Naive B cell (primary cell): ENCODE results near the gene B9D2. TPM values are rescaled to one million over a fixed set of nuclear protein-coding genes. Genes with fewer than 3 reads are reported as not detected.
A peak's percentile ranks its signal among the peaks of the same experiment; 100 is the strongest.

Source experiments
- ATAC-seq, 2 donors: fragments of 150-1000 bp; cut with Tn5 transposase; 2 replicates each; pipeline ENCODE4 v1.10.0; 2021; ENCODE audit warnings: low read depth in 2 of 2, mild to moderate bottlenecking in 2 of 2, moderate library complexity in 2 of 2
- DNase-seq: peaks from one replicate; pipeline ENCODE4 v3.0.0; 2022
- H3K27ac Mint-ChIP-seq, 6 donors: one replicate each; pipeline ENCODE4 v1.8.0; 2020 to 2022; ENCODE audit warnings: mild to moderate bottlenecking in 6 of 6, mixed read lengths in 6 of 6, moderate library complexity in 5 of 6, inconsistent platforms in 2 of 6
- H3K27me3 Mint-ChIP-seq, 3 donors: one replicate each; pipeline ENCODE4 v1.8.0; 2021 to 2022; ENCODE audit warnings: mixed read lengths in 3 of 3, mild to moderate bottlenecking in 1 of 3
- H3K36me3 Mint-ChIP-seq, 2 donors: one replicate each; pipeline ENCODE4 v1.8.0; 2020 to 2022; ENCODE audit warnings: mixed read lengths in 2 of 2, inconsistent platforms in 1 of 2, mild to moderate bottlenecking in 1 of 2
- H3K4me1 Mint-ChIP-seq, 3 donors: one replicate each; pipeline ENCODE4 v1.8.0; 2020 to 2022; ENCODE audit warnings: mixed read lengths in 3 of 3, inconsistent platforms in 1 of 3, mild to moderate bottlenecking in 1 of 3, moderate library complexity in 1 of 3
- H3K4me3 Mint-ChIP-seq, 8 donors: one replicate each; pipeline ENCODE4 v1.8.0; 2020 to 2022; ENCODE audit warnings: mild to moderate bottlenecking in 8 of 8, mixed read lengths in 8 of 8, moderate library complexity in 8 of 8, inconsistent platforms in 2 of 8
- H3K9me3 Mint-ChIP-seq, 7 donors: one replicate each; pipeline ENCODE4 v1.8.0; 2020 to 2022; ENCODE audit warnings: mixed read lengths in 7 of 7, mild to moderate bottlenecking in 5 of 7, inconsistent platforms in 2 of 7, moderate library complexity in 1 of 7
- polyA plus RNA-seq, 6 donors: library from polyadenylated mRNA; unstranded; fragments of 300-500 nt; fragmentation: Illumina TruSeq; gene quantifications; one replicate each; pipeline ENCODE4 v1.2.3, GENCODE V29; 2021; ENCODE audit warnings: low read depth in 6 of 6

Gene B9D2
- polyA plus RNA-seq, 6 donors from 2014 or later: 3.2 to 17.3 (median 14.3) TPM

DNA sequence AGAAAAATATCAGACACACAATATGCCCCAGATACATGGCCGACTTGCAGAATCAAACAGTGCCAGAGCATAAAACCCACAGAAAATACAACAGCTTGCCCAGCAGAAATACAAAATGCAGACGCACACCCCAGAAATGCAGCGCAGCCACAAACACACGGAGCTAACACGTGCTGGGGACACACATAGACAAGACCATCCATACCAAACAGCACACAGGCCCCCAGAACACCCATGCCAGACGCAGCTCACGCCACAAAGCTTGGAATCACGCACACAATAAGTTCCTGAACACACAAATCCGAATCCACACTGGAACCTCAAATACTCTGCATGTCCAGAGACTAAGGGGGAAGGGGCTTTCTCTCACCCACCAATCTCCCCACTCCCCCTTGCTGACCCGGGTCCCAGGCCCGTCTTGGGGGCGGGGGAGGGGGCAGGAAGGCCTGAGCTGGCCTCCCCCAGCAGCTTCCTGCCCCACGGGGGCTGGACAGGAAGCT lies 36.8 kb downstream of the B9D2 start:
- no peak for ATAC-seq

GRCh38 chr19:41325947-41326706 lies 37.8 kb downstream of the B9D2 start:
- peaks cover 67 to 77% (median 72%) of the 10 kb centered on the region in 3 donors for H3K4me1 Mint-ChIP-seq
- DNase-seq: peak; percentile 80
- peak; percentile 54 to 56 for ATAC-seq
- peak overlapping the region; percentile 64 to 91 (median 88) for H3K4me3 Mint-ChIP-seq
- H3K27me3 Mint-ChIP-seq: no peaks in the 10 kb centered on the region
- H3K27ac Mint-ChIP-seq: peak overlapping the region; percentile 93 to 98 (median 98)
- H3K9me3 Mint-ChIP-seq: no peaks in the 10 kb centered on the region
- H3K36me3 Mint-ChIP-seq: peaks cover 0 to 11% of the 10 kb centered on the region in 2 donors

More for the DNA sequence above, 36.8 kb downstream of the B9D2 start:
- Mint-ChIP-seq H3K27me3 (no peaks in the 10 kb centered on the region), H3K27ac (peak overlapping the region; percentile 93 to 98 (median 98)), H3K9me3 (no peaks in the 10 kb centered on the region), H3K4me1 (peaks cover 72 to 86% (median 77%) of the 10 kb centered on the region in 3 donors), H3K36me3 (peaks cover 5 to 21% of the 10 kb centered on the region in 2 donors), H3K4me3 (peak overlapping the region; percentile 64 to 91 (median 88))
- no peak for DNase-seq

GRCh38 chr19:41325640-41325946 lies 38.4 kb downstream of the B9D2 start:
- DNase-seq (no peak), ATAC-seq (no peak)
- no peaks in the 10 kb centered on the region for H3K9me3 Mint-ChIP-seq
- peaks cover 0 to 5% of the 10 kb centered on the region in 2 donors for H3K36me3 Mint-ChIP-seq
- peak overlapping the region in 4 of 8 donors; percentile 56 to 76 (median 74) for H3K4me3 Mint-ChIP-seq
- peaks cover 63 to 76% (median 74%) of the 10 kb centered on the region in 3 donors for H3K4me1 Mint-ChIP-seq
- peak overlapping the region; percentile 75 to 99 (median 98) for H3K27ac Mint-ChIP-seq
- no peaks in the 10 kb centered on the region for H3K27me3 Mint-ChIP-seq

- Mint-ChIP-seq H3K4me3 (peak overlapping the region; percentile 35 to 88 (median 74)), H3K27ac (peak overlapping the region; percentile 95 to 99 (median 98)), H3K9me3 (no peaks in the 10 kb centered on the region), H3K27me3 (no peaks in the 10 kb centered on the region), H3K4me1 (peaks cover 59 to 73% (median 70%) of the 10 kb centered on the region in 3 donors), H3K36me3 (peaks cover 0 to under 1% of the 10 kb centered on the region in 2 donors)
- ATAC-seq (no peak), DNase-seq (no peak)
Observed at GRCh38 chr19:41324921-41325639, 38.9 kb downstream of the B9D2 start.

DNA sequence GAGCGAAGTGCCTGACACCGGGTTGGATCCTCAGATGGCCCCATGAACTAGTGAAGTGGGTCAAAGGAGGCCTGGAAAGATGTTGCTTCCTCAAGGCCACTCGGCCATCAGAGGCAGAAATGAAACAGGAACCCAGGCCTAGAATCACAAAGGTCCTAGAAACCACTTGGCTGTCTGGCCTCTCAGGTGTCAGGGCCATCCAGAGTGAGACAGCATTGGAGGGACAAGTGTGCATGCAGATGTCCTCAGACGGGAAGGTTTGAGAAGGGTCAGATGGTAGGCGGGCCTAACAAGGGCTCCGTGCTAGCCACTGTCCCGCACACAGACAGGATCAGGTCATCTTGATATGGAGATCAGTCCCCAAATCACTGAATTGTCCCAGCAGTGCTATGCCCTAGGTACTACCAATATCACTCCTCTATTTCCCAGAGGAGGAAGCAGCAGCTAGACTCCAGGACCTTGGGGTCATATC lies 39.7 kb downstream of the B9D2 start:
- H3K36me3 Mint-ChIP-seq: no peaks in the 10 kb centered on the region
- ATAC-seq (no peak), DNase-seq (no peak)
- H3K27ac Mint-ChIP-seq: peak overlapping the region; percentile 15 to 99 (median 98)
- no peaks in the 10 kb centered on the region for H3K9me3 Mint-ChIP-seq
- H3K4me3 Mint-ChIP-seq: peak overlapping the region; percentile 29 to 88 (median 68)
- peaks cover 59 to 73% (median 70%) of the 10 kb centered on the region in 3 donors for H3K4me1 Mint-ChIP-seq
- H3K27me3 Mint-ChIP-seq: no peaks in the 10 kb centered on the region

DNA sequence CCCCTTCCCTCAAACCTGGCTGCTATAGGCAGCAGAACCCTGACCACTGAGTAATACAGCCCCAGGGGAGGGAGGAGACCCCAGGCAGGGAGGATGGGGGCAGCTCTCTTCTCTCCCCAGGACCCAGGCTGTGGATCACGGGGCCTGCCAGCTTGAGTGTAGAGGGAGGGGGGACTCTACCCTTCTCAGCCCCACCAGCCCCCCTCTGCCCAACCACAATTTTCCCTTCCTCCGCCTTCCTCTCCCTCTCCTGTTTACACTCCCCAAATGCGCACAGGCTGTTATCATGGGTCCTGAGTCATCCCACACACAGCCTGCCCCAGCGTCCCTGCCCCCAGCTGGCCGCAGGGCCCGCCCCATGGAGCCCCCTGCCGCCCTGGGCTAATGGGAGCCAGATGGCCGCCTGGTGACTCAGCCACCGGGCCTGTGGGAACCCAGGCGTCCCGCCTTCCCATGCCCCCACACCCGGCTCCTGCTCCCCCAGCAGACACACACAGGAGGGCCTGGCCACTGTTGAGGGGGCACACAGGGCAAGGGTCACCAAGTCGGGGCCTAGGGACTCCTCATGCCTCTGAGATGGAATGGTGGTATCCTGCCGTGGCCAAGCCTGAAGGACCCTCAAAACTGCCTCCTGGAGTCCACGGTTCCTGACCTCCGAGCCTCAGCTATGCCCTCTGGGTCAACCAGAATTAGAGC lies 40.4 kb downstream of the B9D2 start:
- Mint-ChIP-seq H3K4me1 (peaks cover 53 to 67% (median 63%) of the 10 kb centered on the region in 3 donors), H3K4me3 (peak overlapping the region in 2 of 8 donors; percentile 1 to 41)

GRCh38 chr19:41323023-41323422 lies 40.9 kb downstream of the B9D2 start:
- peak overlapping the region in 3 of 8 donors; percentile 44 to 72 (median 49) for H3K4me3 Mint-ChIP-seq
- H3K4me1 Mint-ChIP-seq: peaks cover 48 to 64% (median 62%) of the 10 kb centered on the region in 3 donors
- H3K9me3 Mint-ChIP-seq: no peaks in the 10 kb centered on the region
- ATAC-seq: no peak
- no peaks in the 10 kb centered on the region for H3K27me3 Mint-ChIP-seq
- peak overlapping the region; percentile 74 to 99 (median 94) for H3K27ac Mint-ChIP-seq
- no peaks in the 10 kb centered on the region for H3K36me3 Mint-ChIP-seq
- no peak for DNase-seq

More for the DNA sequence above, 40.4 kb downstream of the B9D2 start:
- H3K27me3 Mint-ChIP-seq: no peaks in the 10 kb centered on the region
- ATAC-seq (no peak), DNase-seq (no peak)
- H3K27ac Mint-ChIP-seq: peak overlapping the region; percentile 11 to 99 (median 98)
- no peaks in the 10 kb centered on the region for H3K9me3 Mint-ChIP-seq
- H3K36me3 Mint-ChIP-seq: no peaks in the 10 kb centered on the region

- DNase-seq (no peak), ATAC-seq (no peak)
- Mint-ChIP-seq H3K9me3 (no peaks in the 10 kb centered on the region), H3K4me3 (peak overlapping the region in 2 of 8 donors; percentile 20 to 25), H3K27ac (peak overlapping the region; percentile 74 to 98 (median 92)), H3K4me1 (peaks cover 44 to 64% (median 62%) of the 10 kb centered on the region in 3 donors), H3K36me3 (peaks cover 0 to under 1% of the 10 kb centered on the region in 2 donors), H3K27me3 (no peaks in the 10 kb centered on the region)
Observed at GRCh38 chr19:41322451-41322850, 41.5 kb downstream of the B9D2 start.

- Mint-ChIP-seq H3K4me1 (peaks cover 45 to 63% (median 62%) of the 10 kb centered on the region in 3 donors), H3K4me3 (peak overlapping the region in 1 of 8 donors; percentile 1), H3K27me3 (no peaks in the 10 kb centered on the region), H3K27ac (peak overlapping the region in 4 of 6 donors; percentile 61 to 98 (median 81)), H3K9me3 (no peaks in the 10 kb centered on the region), H3K36me3 (peaks cover 7 to 8% of the 10 kb centered on the region in 2 donors)
- ATAC-seq (no peak), DNase-seq (no peak)
Observed at GRCh38 chr19:41321600-41322270, 42.2 kb downstream of the B9D2 start.

- peaks cover 41 to 62% (median 59%) of the 10 kb centered on the region in 3 donors for H3K4me1 Mint-ChIP-seq
- H3K36me3 Mint-ChIP-seq: peaks cover 8 to 13% of the 10 kb centered on the region in 2 donors
- H3K27me3 Mint-ChIP-seq: no peaks in the 10 kb centered on the region
Observed at GRCh38 chr19:41321204-41321599, 42.7 kb downstream of the B9D2 start.

GRCh38 chr19:41320568-41320967 lies 43.4 kb downstream of the B9D2 start:
- H3K27me3 Mint-ChIP-seq: no peaks in the 10 kb centered on the region
- peaks cover 41 to 61% (median 60%) of the 10 kb centered on the region in 3 donors for H3K4me1 Mint-ChIP-seq

More at GRCh38 chr19:41321204-41321599, 42.7 kb downstream of the B9D2 start:
- peak overlapping the region in 2 of 6 donors; percentile 38 to 98 for H3K27ac Mint-ChIP-seq
- ATAC-seq: no peak
- DNase-seq: no peak
- no peaks in the 10 kb centered on the region for H3K9me3 Mint-ChIP-seq
- H3K4me3 Mint-ChIP-seq: no peak overlapping the region

GRCh38 chr19:41320185-41320518 lies 43.8 kb downstream of the B9D2 start:
- ATAC-seq: no peak
- Mint-ChIP-seq H3K27me3 (no peaks in the 10 kb centered on the region), H3K36me3 (peaks cover 8 to 16% of the 10 kb centered on the region in 2 donors), H3K9me3 (no peaks in the 10 kb centered on the region), H3K4me1 (peaks cover 37 to 57% (median 55%) of the 10 kb centered on the region in 3 donors), H3K4me3 (peak overlapping the region in 1 of 8 donors; percentile 41), H3K27ac (peak overlapping the region in 2 of 6 donors; percentile 30 to 38)
- DNase-seq: no peak

More at GRCh38 chr19:41320568-41320967, 43.4 kb downstream of the B9D2 start:
- peaks cover 8 to 16% of the 10 kb centered on the region in 2 donors for H3K36me3 Mint-ChIP-seq
- DNase-seq (no peak), ATAC-seq (no peak)
- peak overlapping the region in 4 of 6 donors; percentile 9 to 70 (median 46) for H3K27ac Mint-ChIP-seq
- no peak overlapping the region for H3K4me3 Mint-ChIP-seq
- no peaks in the 10 kb centered on the region for H3K9me3 Mint-ChIP-seq
